Nephron (organoid): ENCODE data around the gene KCTD7.
"Not testable (repeated sequence)": the region's sequence is repeated elsewhere in the genome, so short reads cannot be mapped to it uniquely, and the experiment has no call there.

Experiments
- H3K27ac Mint-ChIP-seq, 3 experiments: 2 replicates each; pipeline ENCODE4 v1.8.0; 2020; ENCODE audit warnings: mixed read lengths in 3 of 3, mild to moderate bottlenecking in 2 of 3, moderate library complexity in 1 of 3
- H3K27me3 Mint-ChIP-seq: 2 replicates; pipeline ENCODE4 v1.8.0; 2021; ENCODE audit warnings: low read depth, mild to moderate bottlenecking, moderate library complexity, mixed read lengths
- H3K36me3 Mint-ChIP-seq: 2 replicates; pipeline ENCODE4 v1.8.0; 2020; ENCODE audit warnings: low read depth, mixed read lengths
- H3K4me1 Mint-ChIP-seq: 2 replicates; pipeline ENCODE4 v1.8.0; 2020; ENCODE audit warnings: mixed read lengths
- H3K4me3 Mint-ChIP-seq, 3 experiments: 2 replicates each; pipeline ENCODE4 v1.8.0; 2020; ENCODE audit warnings: mild to moderate bottlenecking in 3 of 3, mixed read lengths in 3 of 3, moderate library complexity in 2 of 3
- H3K9me3 Mint-ChIP-seq: 2 replicates; pipeline ENCODE4 v1.8.0; 2020; ENCODE audit warnings: mixed read lengths
- CTCF ChIP-seq, 3 experiments: fragments of 200-600 bp; sonication (generic); IDR thresholded peaks; one replicate each; pipeline ENCODE4 v1.5.0; 2021; ENCODE audit warnings: antibody characterized with exemption in 3 of 3; ENCODE audit not compliant: unreplicated experiment in 3 of 3

Gene KCTD7

DNA sequence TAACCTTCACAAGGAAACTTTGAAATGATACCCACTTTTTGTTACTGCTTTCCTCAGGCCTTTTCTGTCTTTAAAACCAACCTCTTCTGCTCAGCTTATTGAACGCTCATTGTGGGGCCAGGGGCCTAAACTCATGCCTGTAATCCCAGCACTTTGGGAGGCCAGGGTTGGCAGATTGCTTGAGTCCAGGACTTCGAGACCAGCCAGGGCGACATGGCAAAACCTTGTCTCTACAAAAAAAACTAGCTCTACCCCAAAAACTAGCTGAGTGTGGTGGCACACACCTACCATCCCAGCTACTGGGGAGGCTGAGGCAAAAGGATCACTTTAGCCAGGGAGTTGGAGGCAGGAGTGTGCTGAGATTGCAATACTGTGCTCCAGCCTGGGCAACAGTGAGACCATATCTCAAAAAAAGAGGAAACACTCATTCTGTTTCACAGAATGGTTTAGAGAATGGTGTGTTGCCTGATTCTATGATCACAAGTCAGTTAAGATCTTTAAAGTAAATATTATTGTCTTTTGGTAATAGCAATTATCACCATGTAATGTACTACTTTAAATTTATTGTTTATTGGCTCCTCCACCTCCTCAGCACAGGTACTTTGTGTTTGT, 51.1 kb downstream of the KCTD7 start:
- Mint-ChIP-seq H3K4me3 (peak overlapping the region; percentile 9 to 43 (median 35)), H3K36me3 (no peaks in the 10 kb centered on the region)
- TF ChIP-seq CTCF (IDR thresholded peaks at IDR 0.05; ENCODE audit: unreplicated experiment in 3 of 3) = no peak

DNA sequence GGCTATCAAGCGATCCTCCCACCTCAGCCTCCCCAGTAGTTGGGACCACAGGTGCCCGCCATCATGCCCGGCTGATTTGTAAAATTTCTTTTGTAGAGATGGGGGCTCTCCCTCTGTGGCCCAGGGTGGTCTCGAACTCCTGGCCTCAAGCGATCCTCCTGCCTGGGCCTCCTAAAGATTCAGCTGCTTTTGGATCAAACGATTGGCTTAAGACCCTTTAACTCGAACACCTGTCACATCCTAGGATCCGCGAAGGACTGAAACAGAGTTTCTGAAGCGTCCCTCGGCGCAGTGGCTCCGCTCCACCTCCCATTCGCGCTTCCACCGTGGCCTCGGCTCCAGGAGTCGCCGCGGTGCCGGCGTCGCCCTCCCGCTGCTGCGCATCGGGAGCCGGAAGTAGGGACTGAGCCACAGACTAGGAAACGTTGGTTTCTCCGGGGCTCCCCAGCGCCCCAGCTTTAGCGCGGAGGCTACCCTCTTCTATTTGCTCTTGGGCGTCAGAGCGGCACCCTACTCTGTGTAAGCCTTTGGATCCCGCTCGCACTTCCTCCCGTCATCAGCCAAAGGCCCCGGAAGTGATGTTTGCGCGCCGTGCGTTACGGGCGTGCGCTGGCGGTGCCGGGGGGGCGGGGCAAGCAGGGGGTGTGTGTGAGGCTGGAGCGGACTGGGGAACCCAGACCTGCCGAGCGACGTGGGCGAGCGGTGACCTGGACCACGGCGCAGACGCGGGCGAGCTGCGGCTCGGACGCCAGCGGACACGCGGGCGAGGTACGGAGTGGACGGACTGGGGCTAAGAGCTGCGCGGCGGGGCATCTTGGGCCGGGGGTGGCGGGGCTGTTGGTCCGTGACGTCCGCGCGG, 53.0 kb downstream of the KCTD7 start:
- Mint-ChIP-seq H3K4me1 (peaks cover 9% of the 10 kb centered on the region), H3K4me3 (peak overlapping the region; percentile 95 to 97 (median 97)), H3K36me3 (no peaks in the 10 kb centered on the region), H3K9me3 (no peaks in the 10 kb centered on the region), H3K27ac (peak overlapping the region; percentile 71 to 96 (median 87)), H3K27me3 (no peaks in the 10 kb centered on the region)
- no peak for TF ChIP-seq CTCF (IDR thresholded peaks at IDR 0.05; ENCODE audit: unreplicated experiment in 3 of 3)

More for the DNA sequence above, 51.1 kb downstream of the KCTD7 start:
- Mint-ChIP-seq H3K27ac (no peak overlapping the region), H3K4me1 (peaks cover 9% of the 10 kb centered on the region), H3K27me3 (no peaks in the 10 kb centered on the region), H3K9me3 (no peaks in the 10 kb centered on the region)

DNA sequence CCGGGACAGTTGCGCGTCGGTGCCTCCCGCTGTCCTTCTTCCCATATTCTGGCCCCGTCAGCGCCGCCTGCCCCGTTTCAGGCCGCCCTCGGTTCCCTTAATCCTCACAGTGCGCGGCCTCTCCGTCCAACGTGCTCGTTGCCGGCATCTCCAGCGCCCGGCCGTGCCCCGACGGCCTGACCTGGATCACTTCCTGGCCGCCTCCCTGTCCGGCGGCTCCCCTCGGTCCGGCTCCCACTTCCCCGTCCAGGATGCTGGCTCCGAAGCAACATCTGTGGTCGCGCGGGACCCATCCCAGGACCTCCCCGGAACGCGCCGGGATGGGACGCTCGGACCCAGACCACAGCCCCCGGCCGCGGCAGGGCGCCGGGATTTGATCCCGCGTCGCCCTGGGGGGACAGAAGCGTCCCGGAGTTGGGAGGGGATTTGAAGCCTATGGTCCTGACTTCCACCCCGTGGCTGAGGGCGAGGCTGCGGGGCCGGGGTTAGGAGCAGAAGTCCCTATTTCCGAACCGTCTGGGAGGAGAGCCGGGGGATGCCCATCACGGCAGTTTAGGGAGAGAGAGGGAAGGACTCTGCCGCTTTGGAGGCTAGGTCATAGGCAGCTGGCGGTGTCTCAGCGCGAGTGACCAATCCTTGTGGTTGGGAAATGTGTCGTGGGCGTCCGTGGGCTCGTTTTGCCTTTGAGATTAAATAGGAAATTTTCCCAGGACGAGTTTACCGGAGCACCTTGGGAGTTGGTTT, 53.8 kb downstream of the KCTD7 start:
- Mint-ChIP-seq H3K4me1 (peaks cover 9% of the 10 kb centered on the region), H3K9me3 (no peaks in the 10 kb centered on the region), H3K36me3 (peaks cover 5% of the 10 kb centered on the region), H3K27me3 (no peaks in the 10 kb centered on the region), H3K27ac (peak overlapping the region in 2 of 3 experiments; percentile 87 to 96), H3K4me3 (peak overlapping the region; percentile 95 to 97 (median 97))
- TF ChIP-seq CTCF (IDR thresholded peaks at IDR 0.05; ENCODE audit: unreplicated experiment in 3 of 3) = no peak

GRCh38 chr7:66683094-66683769, 54.6 kb downstream of the KCTD7 start:
- not testable (repeated sequence) for H3K27me3 Mint-ChIP-seq, H3K27ac Mint-ChIP-seq, H3K9me3 Mint-ChIP-seq, H3K4me1 Mint-ChIP-seq
- peaks cover 12% of the 10 kb centered on the region for H3K36me3 Mint-ChIP-seq
- H3K4me3 Mint-ChIP-seq = peak overlapping the region; percentile 95 to 97 (median 97)

- Mint-ChIP-seq H3K27me3 (no peaks in the 10 kb centered on the region), H3K4me3 (peak overlapping the region; percentile 59 to 79 (median 77)), H3K9me3 (peaks cover 5% of the 10 kb centered on the region), H3K4me1 (peaks cover 9% of the 10 kb centered on the region), H3K36me3 (peaks cover 16% of the 10 kb centered on the region), H3K27ac (no peak overlapping the region)
- no peak for TF ChIP-seq CTCF (IDR thresholded peaks at IDR 0.05; ENCODE audit: unreplicated experiment in 3 of 3)
These were observed 55.1 kb downstream of the KCTD7 start for GRCh38 chr7:66683770-66684123.

DNA sequence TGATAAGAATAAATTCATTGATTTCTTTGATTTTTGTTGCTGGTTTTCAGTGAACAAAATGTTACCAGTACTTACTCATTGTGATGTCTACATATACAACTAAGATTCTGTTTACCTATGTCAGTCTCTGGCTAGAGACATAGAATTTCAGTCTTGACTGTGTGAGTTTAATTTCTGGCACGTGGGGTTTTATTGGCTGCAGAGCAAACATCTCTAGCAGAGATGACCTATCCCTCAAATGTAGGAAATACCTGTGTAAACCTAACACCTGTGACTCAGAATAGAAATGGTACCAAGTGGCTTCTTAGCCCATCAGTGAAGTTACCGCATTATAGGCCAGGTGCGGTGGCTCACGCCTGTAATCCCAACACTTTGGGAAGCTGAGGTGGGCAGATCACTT, 57.0 kb downstream of the KCTD7 start:
- H3K4me1 Mint-ChIP-seq, H3K27me3 Mint-ChIP-seq, H3K9me3 Mint-ChIP-seq, H3K27ac Mint-ChIP-seq: not testable (repeated sequence)
- Mint-ChIP-seq H3K36me3 (peaks cover 16% of the 10 kb centered on the region), H3K4me3 (peak overlapping the region in 2 of 3 experiments; percentile 51 to 71)
